Prostate gland (tissue), 2 donors: ENCODE data around the gene CAPN8. TPM values are rescaled to one million over a fixed set of nuclear protein-coding genes. Genes with fewer than 3 reads are reported as not detected.
A peak's percentile ranks its signal among the peaks of the same experiment; 100 is the strongest.

Experiments
- DNase-seq: peaks from one replicate; pipeline ENCODE4 v3.0.0-alpha.2; 2019; ENCODE audit warnings: low spot score
- H3K27ac ChIP-seq, 2 donors: fragments of 200-600 bp; sonication (generic); 2 replicates each; pipeline ENCODE4 v1.5.1; 2017 to 2019
- H3K27me3 ChIP-seq: fragments of 200-600 bp; sonication (generic); replicated peaks from 2 replicates; pipeline ENCODE4 v1.5.1; 2019; ENCODE audit not compliant: insufficient read depth
- H3K36me3 ChIP-seq, 2 donors: fragments of 200-600 bp; sonication (generic); 1 replicate in 1 of 2; 2 replicates in 1 of 2; pipeline versions ENCODE4 v1.5.1 to v1.8.1; 2017 to 2019
- H3K4me1 ChIP-seq: fragments of 200-600 bp; sonication (generic); replicated peaks from 2 replicates; pipeline ENCODE4 v1.5.1; 2019
- H3K4me3 ChIP-seq, 2 donors: fragments of 200-600 bp; sonication (generic); 2 replicates each; pipeline ENCODE4 v1.5.1; 2017 to 2019
- H3K9me3 ChIP-seq: fragments of 200-600 bp; sonication (generic); 2 replicates; pipeline ENCODE4 v1.5.1; 2017
- POLR2A ChIP-seq: fragments of 450-650 bp; IDR thresholded peaks from one replicate; pipeline ENCODE4 v1.6.1; 2016; ENCODE audit warnings: antibody characterized with exemption, mild to moderate bottlenecking
- POLR2AphosphoS5 ChIP-seq: sonication (generic); formaldehyde crosslinking; IDR thresholded peaks from one replicate; pipeline ENCODE4 v1.6.1; 2017; ENCODE audit warnings: antibody characterized with exemption
- WGBS: methylation state at CpG from one replicate; pipeline ENCODE4 v1.1.5; 2018; 5-methylcytosine and 5-hydroxymethylcytosine counted together
- intact Hi-C: fragments of 100-400 bp; cut with DNase I; formaldehyde crosslinking; loops from one replicate; pipeline ENCODE4 v1.14.2; 2022
- total RNA-seq, 2 donors: library from RNA; depleted of rRNA; stranded (reverse); fragments of >200 nt; gene quantifications; one replicate each; pipeline ENCODE4 v1.1.0, GENCODE V29; 2016
- TF ChIP-seq, protein P1 (sequence below), 4 experiments: fragments of 200-600 bp in 2 of 4; fragments of 450-650 bp in 2 of 4; sonication (generic) in 2 of 4; IDR thresholded peaks; 1 replicate in 3 of 4; 2 replicates in 1 of 4; pipeline ENCODE4 v1.5.1; 2016 to 2019; ENCODE audit warnings: antibody characterized with exemption in 4 of 4, mild to moderate bottlenecking in 2 of 4, moderate library complexity in 2 of 4

Gene CAPN8
- total RNA-seq, 2 donors from 2014 or later: 3.0 to 5.6 TPM

DNA sequence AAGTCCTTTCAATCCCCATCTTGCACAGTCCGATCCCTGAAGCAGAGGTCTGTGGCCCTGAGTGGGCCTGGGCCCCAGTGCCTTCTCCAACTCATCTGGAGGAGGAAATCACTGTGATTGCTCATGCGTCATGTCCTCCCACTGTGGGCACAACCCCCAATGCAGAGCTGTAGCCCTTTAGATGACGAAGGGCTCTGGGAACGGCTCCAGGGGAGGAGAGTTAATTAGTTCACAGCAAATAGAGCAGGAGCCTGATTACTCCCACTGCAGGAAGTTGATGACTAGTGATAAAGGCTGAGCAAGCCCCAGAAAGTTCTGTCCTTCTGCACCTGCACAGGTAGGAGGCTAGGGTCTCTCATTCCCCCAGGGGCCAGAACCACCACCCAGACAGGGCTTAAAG is 160.8 kb downstream of the CAPN8 start:
- TF ChIP-seq, protein P1, sequence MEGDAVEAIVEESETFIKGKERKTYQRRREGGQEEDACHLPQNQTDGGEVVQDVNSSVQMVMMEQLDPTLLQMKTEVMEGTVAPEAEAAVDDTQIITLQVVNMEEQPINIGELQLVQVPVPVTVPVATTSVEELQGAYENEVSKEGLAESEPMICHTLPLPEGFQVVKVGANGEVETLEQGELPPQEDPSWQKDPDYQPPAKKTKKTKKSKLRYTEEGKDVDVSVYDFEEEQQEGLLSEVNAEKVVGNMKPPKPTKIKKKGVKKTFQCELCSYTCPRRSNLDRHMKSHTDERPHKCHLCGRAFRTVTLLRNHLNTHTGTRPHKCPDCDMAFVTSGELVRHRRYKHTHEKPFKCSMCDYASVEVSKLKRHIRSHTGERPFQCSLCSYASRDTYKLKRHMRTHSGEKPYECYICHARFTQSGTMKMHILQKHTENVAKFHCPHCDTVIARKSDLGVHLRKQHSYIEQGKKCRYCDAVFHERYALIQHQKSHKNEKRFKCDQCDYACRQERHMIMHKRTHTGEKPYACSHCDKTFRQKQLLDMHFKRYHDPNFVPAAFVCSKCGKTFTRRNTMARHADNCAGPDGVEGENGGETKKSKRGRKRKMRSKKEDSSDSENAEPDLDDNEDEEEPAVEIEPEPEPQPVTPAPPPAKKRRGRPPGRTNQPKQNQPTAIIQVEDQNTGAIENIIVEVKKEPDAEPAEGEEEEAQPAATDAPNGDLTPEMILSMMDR (IDR thresholded peaks at IDR 0.05): no peak
- DNase-seq: no peak
- 52% methylated on average over 4 of the region's 4 CpGs for WGBS
- Histone ChIP-seq H3K36me3 (no peaks in the 10 kb centered on the region), H3K4me1 (no peaks in the 10 kb centered on the region), H3K9me3 (no peaks in the 10 kb centered on the region), H3K27me3 (no peaks in the 10 kb centered on the region), H3K4me3 (no peak overlapping the region), H3K27ac (no peak overlapping the region)
- intact Hi-C loops: no loop called here

DNA sequence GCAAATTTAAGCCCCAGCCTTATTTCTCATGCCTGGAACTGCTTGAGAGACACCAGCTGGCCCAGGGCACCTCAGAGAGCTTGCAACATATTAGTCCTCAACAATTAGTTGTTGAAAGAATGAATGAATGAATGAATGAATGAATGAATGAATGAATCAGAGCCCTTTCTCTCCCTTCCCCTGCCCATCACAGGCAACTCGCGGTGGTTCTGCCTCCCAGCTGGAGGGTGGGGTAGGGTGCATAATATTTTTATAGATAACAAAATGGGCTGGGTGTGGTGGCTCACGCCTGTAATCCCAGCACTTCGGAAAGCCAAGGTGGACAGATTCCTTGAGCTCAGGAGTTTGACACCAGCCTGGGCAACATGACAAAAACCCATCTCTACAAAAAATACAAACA is 162.2 kb downstream of the CAPN8 start:
- no peaks in the 10 kb centered on the region for H3K4me1 ChIP-seq
- intact Hi-C loops: no loop called here
- no peak overlapping the region for H3K4me3 ChIP-seq
- WGBS: 83% methylated on average over 4 of the region's 4 CpGs
- H3K27ac ChIP-seq: no peak overlapping the region
- no peaks in the 10 kb centered on the region for H3K36me3 ChIP-seq
- no peaks in the 10 kb centered on the region for H3K9me3 ChIP-seq
- DNase-seq: no peak
- TF ChIP-seq, protein P1 (IDR thresholded peaks at IDR 0.05): no peak
- TF ChIP-seq POLR2AphosphoS5 (no peak), POLR2A (no peak)
- H3K27me3 ChIP-seq: no peaks in the 10 kb centered on the region

DNA sequence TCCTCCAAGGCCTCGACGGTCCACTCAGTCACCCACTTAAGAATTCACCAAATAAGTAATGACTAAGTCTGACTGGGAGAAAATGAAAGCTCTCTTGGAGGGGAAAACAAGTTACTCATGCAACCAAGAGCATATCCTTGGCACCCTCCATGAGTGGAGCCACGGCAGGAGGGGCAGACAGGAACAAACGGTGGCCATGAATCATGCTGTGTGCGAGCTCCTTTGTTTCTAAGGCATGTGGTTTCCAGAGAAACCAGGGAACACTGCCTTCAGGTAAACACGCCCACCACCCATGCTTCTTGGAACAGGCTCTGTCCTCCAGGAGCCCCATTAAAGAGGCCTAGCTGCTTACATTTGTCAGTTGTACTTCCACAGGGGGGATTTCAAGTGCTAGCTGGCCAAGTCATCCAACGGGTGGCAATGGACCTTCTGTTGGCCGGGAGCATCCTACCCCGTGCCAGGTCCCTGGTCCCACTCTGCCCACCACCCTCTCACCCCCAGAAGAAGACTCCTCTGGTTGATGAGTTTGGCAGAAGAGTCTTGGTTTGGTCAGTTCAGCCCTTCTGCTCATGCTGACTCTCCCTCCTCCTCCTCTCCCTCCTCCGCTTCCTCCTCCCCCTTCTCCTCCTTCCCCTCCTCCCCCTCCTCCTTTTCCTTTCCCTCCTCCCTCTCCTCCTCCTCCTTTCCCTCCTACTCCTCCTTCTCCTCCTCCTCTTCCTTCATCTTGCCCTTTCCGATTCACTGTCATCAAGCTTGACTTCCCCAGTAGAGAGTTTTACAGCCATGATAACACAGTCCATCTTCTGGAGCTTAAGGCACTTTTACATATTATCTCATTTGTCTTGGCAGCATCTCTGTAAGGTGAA is 164.7 kb downstream of the CAPN8 start:
- H3K27ac ChIP-seq: no peak overlapping the region

DNA sequence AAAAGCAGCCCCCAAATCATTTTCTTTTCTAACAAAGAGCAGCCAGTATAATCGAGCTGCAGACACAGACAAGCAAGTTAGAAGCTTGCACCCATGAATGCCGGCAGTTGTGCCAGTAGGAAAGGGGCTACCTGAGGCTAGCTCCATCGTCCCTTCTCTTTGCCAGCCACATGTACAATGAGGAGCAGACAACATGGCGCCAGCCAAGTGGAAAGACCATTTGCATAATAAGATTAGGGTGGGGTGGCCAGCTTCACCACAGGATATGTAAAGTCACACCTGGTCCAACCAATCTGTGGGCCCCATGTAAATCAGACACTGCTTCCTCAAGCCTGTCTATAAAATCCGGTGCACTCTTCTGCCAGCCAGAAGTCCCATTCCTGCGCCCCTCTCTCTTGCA is 168.6 kb downstream of the CAPN8 start:
- WGBS: 88% methylated on average over 6 of the region's 6 CpGs
- TF ChIP-seq POLR2AphosphoS5: no peak
- TF ChIP-seq POLR2A: no peak
- TF ChIP-seq, protein P1 (IDR thresholded peaks at IDR 0.05): no peak
- no peak overlapping the region for H3K4me3 ChIP-seq
- no peaks in the 10 kb centered on the region for H3K9me3 ChIP-seq
- H3K4me1 ChIP-seq: no peaks in the 10 kb centered on the region
- no peaks in the 10 kb centered on the region for H3K36me3 ChIP-seq
- no peak for DNase-seq
- H3K27ac ChIP-seq: no peak overlapping the region
- intact Hi-C loops: no loop called here
- no peaks in the 10 kb centered on the region for H3K27me3 ChIP-seq

More for the DNA sequence above, 164.7 kb downstream of the CAPN8 start:
- Histone ChIP-seq H3K4me1 (no peaks in the 10 kb centered on the region), H3K9me3 (no peaks in the 10 kb centered on the region), H3K27me3 (no peaks in the 10 kb centered on the region), H3K36me3 (no peaks in the 10 kb centered on the region), H3K4me3 (no peak overlapping the region)
- WGBS: 45% methylated on average over 11 of the region's 11 CpGs
- DNase-seq: peak; percentile 37
- intact Hi-C loops: no loop called here
- TF ChIP-seq POLR2A: no peak
- TF ChIP-seq, protein P1 (IDR thresholded peaks at IDR 0.05): no peak
- TF ChIP-seq POLR2AphosphoS5: no peak
